ENCODE measurements around the gene GPC5.

Gene GPC5

GRCh38 chr13:92433386-92433785, 1035.0 kb downstream of the GPC5 start:
- no peak for TF ChIP-seq Cebpa-rat (IDR thresholded peaks at IDR 0.05)
- Histone ChIP-seq H3K4me2 (no peak overlapping the region), H4K20me1 (no peaks in the 10 kb centered on the region), H3K27ac (no peak overlapping the region), H3K9ac (no peak overlapping the region), H3K9me3 (no peaks in the 10 kb centered on the region), H3K27me3 (no peaks in the 10 kb centered on the region), H3K36me3 (no peaks in the 10 kb centered on the region), H3K4me3 (no peak overlapping the region), H3K4me1 (no peaks in the 10 kb centered on the region)

GRCh38 chr13:92433963-92434362, 1035.5 kb downstream of the GPC5 start:
- no peak overlapping the region for H3K4me2 ChIP-seq

GRCh38 chr13:92436924-92437323, 1038.5 kb downstream of the GPC5 start:
- no peak for TF ChIP-seq Cebpa-rat (IDR thresholded peaks at IDR 0.05)
- no peak overlapping the region for H3K4me3 ChIP-seq

More at GRCh38 chr13:92433963-92434362, 1035.5 kb downstream of the GPC5 start:
- Histone ChIP-seq H3K9me3 (no peaks in the 10 kb centered on the region), H3K27me3 (no peaks in the 10 kb centered on the region), H3K36me3 (no peaks in the 10 kb centered on the region), H3K4me1 (no peaks in the 10 kb centered on the region), H3K4me3 (no peak overlapping the region), H4K20me1 (no peaks in the 10 kb centered on the region), H3K9ac (no peak overlapping the region), H3K27ac (no peak overlapping the region)
- TF ChIP-seq Cebpa-rat (IDR thresholded peaks at IDR 0.05) = no peak

GRCh38 chr13:92444244-92444643, 1045.8 kb downstream of the GPC5 start:
- no peaks in the 10 kb centered on the region for H3K4me1 ChIP-seq
- H3K27me3 ChIP-seq = no peaks in the 10 kb centered on the region
- no peak overlapping the region for H3K9ac ChIP-seq
- no peaks in the 10 kb centered on the region for H3K36me3 ChIP-seq
- no peak overlapping the region for H3K4me3 ChIP-seq
- TF ChIP-seq Cebpa-rat (IDR thresholded peaks at IDR 0.05) = no peak
- no peaks in the 10 kb centered on the region for H3K9me3 ChIP-seq
- no peak overlapping the region for H3K4me2 ChIP-seq
- no peaks in the 10 kb centered on the region for H4K20me1 ChIP-seq
- no peak overlapping the region for H3K27ac ChIP-seq

More at GRCh38 chr13:92436924-92437323, 1038.5 kb downstream of the GPC5 start:
- Histone ChIP-seq H4K20me1 (no peaks in the 10 kb centered on the region), H3K9ac (no peak overlapping the region), H3K36me3 (no peaks in the 10 kb centered on the region), H3K4me1 (no peaks in the 10 kb centered on the region), H3K27me3 (no peaks in the 10 kb centered on the region), H3K9me3 (no peaks in the 10 kb centered on the region), H3K4me2 (no peak overlapping the region), H3K27ac (no peak overlapping the region)

GRCh38 chr13:92451060-92451459, 1052.6 kb downstream of the GPC5 start:
- Histone ChIP-seq H3K4me2 (no peak overlapping the region), H3K4me3 (no peak overlapping the region), H3K9ac (no peak overlapping the region), H4K20me1 (no peaks in the 10 kb centered on the region), H3K27me3 (no peaks in the 10 kb centered on the region), H3K27ac (no peak overlapping the region), H3K4me1 (no peaks in the 10 kb centered on the region), H3K9me3 (no peaks in the 10 kb centered on the region), H3K36me3 (no peaks in the 10 kb centered on the region)
- TF ChIP-seq Cebpa-rat (IDR thresholded peaks at IDR 0.05) = no peak

- Histone ChIP-seq H3K9ac (no peak overlapping the region), H3K4me3 (no peak overlapping the region), H3K27me3 (no peaks in the 10 kb centered on the region), H3K27ac (no peak overlapping the region), H3K4me2 (no peak overlapping the region), H3K9me3 (no peaks in the 10 kb centered on the region), H4K20me1 (no peaks in the 10 kb centered on the region), H3K36me3 (no peaks in the 10 kb centered on the region), H3K4me1 (no peaks in the 10 kb centered on the region)
- no peak for TF ChIP-seq Cebpa-rat (IDR thresholded peaks at IDR 0.05)
Observed at GRCh38 chr13:92452840-92453239, 1054.4 kb downstream of the GPC5 start.

GRCh38 chr13:92459306-92459705, 1060.9 kb downstream of the GPC5 start:
- no peaks in the 10 kb centered on the region for H4K20me1 ChIP-seq
- H3K4me1 ChIP-seq = no peaks in the 10 kb centered on the region
- no peak overlapping the region for H3K27ac ChIP-seq
- H3K4me3 ChIP-seq = no peak overlapping the region
- H3K9me3 ChIP-seq = no peaks in the 10 kb centered on the region
- no peak overlapping the region for H3K4me2 ChIP-seq
- no peaks in the 10 kb centered on the region for H3K27me3 ChIP-seq
- no peaks in the 10 kb centered on the region for H3K36me3 ChIP-seq
- H3K9ac ChIP-seq = no peak overlapping the region
- no peak for TF ChIP-seq Cebpa-rat (IDR thresholded peaks at IDR 0.05)

- no peaks in the 10 kb centered on the region for H3K4me1 ChIP-seq
- no peaks in the 10 kb centered on the region for H4K20me1 ChIP-seq
- no peak overlapping the region for H3K4me2 ChIP-seq
- no peaks in the 10 kb centered on the region for H3K27me3 ChIP-seq
- no peaks in the 10 kb centered on the region for H3K9me3 ChIP-seq
- no peak overlapping the region for H3K27ac ChIP-seq
- H3K9ac ChIP-seq = no peak overlapping the region
- TF ChIP-seq Cebpa-rat (IDR thresholded peaks at IDR 0.05) = no peak
- no peak overlapping the region for H3K4me3 ChIP-seq
- H3K36me3 ChIP-seq = no peaks in the 10 kb centered on the region
Observed at GRCh38 chr13:92460479-92460878, 1062.1 kb downstream of the GPC5 start.

GRCh38 chr13:92461402-92461801, 1063.0 kb downstream of the GPC5 start:
- Histone ChIP-seq H3K4me1 (no peaks in the 10 kb centered on the region), H4K20me1 (no peaks in the 10 kb centered on the region), H3K36me3 (no peaks in the 10 kb centered on the region), H3K9me3 (no peaks in the 10 kb centered on the region), H3K4me2 (no peak overlapping the region), H3K27me3 (no peaks in the 10 kb centered on the region), H3K4me3 (no peak overlapping the region), H3K27ac (no peak overlapping the region), H3K9ac (no peak overlapping the region)
- no peak for TF ChIP-seq Cebpa-rat (IDR thresholded peaks at IDR 0.05)

GRCh38 chr13:92461831-92462230, 1063.4 kb downstream of the GPC5 start:
- Histone ChIP-seq H3K27me3 (no peaks in the 10 kb centered on the region), H3K27ac (no peak overlapping the region), H3K9me3 (no peaks in the 10 kb centered on the region), H3K4me2 (no peak overlapping the region), H3K9ac (no peak overlapping the region), H3K36me3 (no peaks in the 10 kb centered on the region), H4K20me1 (no peaks in the 10 kb centered on the region), H3K4me1 (no peaks in the 10 kb centered on the region), H3K4me3 (no peak overlapping the region)
- no peak for TF ChIP-seq Cebpa-rat (IDR thresholded peaks at IDR 0.05)

GRCh38 chr13:92463134-92463533, 1064.7 kb downstream of the GPC5 start:
- Histone ChIP-seq H3K27me3 (no peaks in the 10 kb centered on the region), H3K4me1 (no peaks in the 10 kb centered on the region), H3K9ac (no peak overlapping the region), H3K27ac (no peak overlapping the region), H4K20me1 (no peaks in the 10 kb centered on the region), H3K9me3 (no peaks in the 10 kb centered on the region), H3K36me3 (no peaks in the 10 kb centered on the region), H3K4me2 (no peak overlapping the region), H3K4me3 (no peak overlapping the region)
- TF ChIP-seq Cebpa-rat (IDR thresholded peaks at IDR 0.05) = no peak
